Stimulated activated CD4-positive, alpha-beta T cell treated with anti-CD3 and anti-CD28 coated beads, Interleukin-2, amount 100 ng/mL, for 24 hours (primary cell): ENCODE data around the gene CD248.
"Not testable (repeated sequence)": the region's sequence is repeated elsewhere in the genome, so short reads cannot be mapped to it uniquely, and the experiment has no call there.

Experiments
- DNase-seq, 2 donors: peaks; one replicate each; pipeline ENCODE4 v3.0.0-alpha.2; 2020

Gene CD248

DNA sequence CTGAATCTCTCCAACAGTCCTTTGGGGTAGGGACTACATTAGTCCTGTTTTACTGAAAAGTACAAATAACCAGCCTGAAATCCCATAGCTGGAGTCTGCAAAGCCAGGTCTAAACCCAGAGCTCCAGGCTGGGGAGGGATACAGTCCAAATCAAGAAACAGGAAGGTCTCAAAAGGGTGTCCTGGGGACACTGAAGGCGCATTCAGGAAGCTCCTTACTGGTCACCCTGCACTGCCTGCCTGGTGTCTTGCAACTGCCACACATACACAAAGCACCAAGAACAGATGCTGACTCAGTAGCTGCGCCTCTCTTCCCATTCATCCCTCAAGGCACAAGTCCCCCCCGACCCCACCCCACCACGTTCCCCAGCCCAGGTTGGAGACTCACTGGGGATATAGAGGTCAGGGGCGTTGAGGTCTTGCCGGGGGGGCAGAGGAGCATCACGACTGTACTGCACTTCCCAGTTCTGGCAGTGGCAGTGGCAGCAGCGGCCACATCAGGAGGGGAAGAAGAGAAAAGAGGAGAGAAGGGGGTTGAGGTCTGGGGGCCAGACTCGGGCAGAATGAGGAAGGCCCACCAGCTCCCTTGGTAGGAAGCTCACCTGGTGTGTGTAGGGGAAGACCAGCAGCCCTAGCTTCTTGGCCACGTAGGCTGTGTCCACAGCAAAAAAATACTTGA is 29.5 kb downstream of the CD248 start:
- no peak for DNase-seq

DNA sequence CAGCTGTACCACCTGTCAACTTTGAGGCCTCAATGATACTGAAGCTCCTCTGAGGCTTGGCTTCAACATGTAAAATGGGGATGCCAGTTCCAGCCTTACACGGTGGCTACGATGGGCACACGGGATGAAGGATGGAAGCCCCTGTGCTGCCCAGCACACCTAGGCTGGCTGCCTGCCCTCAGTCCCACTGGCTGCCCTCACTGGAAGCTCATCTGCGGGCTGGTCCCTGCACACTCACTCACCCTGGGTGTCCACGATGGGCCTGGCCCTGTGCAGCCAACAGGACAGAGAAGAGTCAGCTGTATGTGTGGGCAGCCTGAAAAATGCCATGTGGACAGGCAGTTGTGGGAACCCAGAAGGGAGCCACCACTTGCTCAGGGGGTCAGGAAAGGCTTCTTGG is 30.1 kb downstream of the CD248 start:
- DNase-seq, result no peak

DNA sequence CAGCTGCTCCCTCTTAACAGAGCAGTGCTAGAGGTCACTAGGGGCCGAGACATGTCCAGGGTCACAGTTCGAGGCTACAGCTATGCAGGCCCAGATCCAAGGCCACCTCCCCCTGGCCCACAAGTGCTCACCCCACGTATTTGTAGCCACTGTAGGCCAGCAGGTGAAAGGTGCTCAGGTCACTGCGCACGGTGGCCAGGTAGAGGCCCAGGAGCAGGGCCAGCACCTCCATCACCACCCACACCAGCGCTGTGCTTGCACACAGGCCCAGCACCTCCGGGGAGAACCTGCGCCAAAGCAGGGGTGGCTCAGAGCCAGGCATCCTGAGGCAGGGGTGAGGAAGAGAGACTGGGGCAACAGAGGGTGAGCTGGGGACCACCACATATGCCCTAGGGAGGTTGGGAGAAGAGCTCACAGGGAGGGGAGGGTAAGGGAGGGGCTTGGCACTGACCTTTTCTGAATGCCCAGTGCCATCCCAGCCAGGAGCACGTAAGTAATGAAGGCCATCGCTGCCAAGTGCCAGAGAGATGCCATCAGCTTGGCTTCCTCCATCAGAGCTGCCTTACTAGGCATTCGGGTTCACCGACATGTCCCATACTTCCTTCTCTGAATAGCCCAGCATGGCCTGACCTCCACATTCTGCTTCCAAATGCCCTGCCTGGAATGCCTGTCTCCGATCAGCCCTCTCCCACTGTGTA is 31.4 kb downstream of the CD248 start:
- no peak for DNase-seq

DNA sequence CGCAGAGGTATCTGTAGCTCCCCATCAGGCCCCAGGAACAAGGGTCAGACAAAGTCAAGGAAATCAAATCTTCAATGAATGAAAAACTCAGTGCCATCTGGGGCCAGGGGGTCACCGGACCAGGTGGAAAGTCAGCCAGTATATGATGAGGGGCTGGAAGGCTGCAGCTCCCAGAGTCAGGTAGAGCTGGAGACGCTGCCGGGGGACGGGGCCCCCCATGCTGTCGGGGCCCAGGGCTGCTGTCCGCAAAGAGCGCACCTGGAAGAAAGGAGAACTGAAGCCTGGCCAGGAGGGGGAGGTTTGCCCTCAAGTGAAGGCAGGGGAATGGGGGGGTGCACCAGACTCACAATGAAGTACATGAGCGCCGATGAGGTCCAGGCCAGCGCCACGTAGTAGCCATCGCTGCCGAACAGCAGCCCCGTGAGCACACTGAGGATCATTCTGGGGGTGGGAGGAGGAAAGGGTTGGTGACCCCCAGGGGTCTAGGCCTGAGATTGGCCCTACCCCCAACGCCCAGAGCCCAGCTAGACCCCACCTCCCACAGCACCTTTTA is 32.2 kb downstream of the CD248 start:
- no peak for DNase-seq

DNA sequence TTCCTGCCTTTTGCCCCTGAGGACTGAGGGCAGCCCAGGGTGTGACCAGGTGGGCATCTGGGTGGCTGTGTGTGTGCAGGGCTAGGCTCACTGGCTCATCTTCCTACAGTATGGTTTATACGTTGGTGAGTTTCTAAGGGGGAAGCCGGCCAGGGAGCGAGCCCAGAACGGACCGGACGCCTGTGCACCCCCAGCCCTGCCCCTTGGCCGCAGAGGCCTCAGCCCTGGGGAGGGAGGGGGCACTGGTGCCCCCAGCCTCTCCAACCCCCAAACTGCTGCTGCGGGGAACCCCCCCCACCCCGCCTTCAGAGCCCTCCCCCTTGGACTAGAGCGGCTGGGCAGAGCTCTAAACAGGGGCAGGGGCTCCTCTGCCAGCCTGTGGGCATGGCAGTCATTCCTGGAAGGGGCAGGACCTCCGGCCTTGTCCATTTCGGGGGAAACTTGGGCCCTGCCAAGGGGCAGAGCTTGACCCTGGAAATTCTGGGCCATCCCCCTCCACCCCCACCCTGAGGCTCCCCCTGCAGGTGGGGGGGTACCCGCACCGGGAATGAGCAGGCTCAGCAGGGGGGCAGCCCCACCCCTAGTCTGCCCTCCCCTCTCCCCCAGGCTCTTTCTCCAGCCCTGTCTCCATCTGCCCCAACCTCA is 33.3 kb downstream of the CD248 start:
- no peak for DNase-seq

DNA sequence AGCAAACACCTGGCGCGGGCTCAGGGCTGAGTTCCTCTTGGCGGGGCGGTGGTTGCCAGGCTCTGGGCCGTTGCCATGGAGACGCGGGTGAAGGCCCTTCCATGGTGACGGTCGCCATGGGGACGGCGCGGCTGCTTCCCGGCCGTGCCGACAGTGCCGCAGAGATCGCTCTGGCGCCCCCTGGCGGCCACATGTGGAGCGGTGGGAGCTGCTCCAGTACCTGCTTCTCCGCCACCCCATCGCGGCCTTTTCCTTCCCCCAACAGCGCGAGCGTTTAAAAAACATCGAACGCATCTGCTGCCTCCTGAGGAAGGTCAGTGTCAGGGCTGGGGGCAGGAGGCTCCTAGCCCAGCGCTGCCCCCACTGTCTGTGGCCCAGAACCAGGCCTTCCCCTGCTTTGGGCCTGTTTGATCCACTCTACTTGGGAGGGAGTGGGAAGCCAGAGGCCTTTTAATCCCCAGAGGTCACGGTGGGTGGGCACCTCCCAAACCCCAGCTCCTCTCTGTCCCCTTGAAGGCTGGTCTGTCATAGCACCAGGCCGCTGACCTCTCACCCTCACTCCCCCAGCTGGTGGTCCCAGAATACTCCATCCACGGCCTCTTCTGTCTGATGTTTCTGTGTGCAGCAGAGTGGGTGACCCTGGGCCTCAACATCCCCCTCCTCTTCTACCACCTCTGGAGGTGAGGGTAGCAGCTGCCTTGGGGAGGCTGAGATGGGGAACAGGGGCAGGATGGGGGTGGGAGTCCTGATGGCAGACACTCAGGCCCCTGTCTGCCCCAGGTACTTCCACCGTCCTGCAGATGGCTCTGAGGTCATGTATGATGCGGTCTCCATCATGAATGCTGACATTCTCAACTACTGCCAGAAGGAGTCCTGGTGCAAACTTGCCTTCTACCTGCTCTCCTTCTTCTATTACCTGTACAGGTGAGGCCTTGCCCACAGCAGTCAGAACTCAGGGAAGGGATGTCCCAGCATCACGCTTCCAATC is 34.1 kb downstream of the CD248 start:
- peak; percentile 99 for DNase-seq

DNA sequence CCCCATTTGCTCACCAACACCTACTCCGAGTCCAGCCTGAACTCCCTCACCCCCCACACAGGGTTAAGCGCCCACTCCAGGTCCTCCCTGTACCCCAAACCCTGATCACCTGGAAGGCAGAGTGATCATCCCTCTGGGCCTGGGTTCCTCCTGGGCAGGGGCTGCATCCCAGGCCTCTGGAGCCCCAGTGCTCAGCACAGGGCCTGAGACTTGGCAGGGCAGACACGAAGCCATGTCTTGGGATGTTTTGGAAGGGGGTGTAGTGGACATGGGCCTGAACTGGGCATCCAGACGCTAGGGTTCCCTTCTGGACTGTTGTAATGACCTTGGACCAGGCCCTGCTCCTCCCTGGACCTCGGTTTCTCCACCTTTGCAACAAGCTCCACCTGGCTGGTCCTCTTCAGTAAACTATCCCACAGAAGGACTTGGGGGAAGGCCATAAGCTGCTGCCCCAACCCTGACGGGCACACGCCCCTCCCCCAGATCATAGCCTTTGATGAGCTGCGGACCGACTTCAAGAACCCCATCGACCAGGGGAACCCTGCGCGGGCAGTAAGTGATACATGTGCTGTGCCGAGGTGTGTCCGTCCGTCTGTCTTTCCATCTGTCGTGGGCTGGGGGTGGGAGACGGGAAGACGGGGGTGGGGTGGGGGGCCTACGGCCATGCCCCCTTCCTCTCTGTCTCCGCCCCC is 34.9 kb downstream of the CD248 start:
- no peak for DNase-seq

DNA sequence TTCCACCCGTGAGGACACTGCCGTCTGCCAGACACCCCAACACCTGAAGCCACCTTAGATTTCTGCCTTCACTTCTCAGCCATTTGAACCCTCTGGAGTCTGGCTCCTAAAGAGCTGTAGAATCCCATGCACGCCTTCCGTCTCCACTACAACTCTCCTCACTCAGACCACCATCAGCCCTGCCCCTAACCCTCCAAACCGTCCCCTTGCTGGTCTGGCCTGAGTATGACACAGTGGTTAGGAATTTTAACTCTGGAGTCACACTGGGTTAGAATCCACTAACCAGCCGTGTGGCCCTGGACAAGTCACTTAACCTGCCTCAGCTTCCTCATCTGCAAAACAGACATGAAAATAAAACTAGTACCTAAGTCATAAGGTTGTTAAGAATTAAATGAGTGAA is 35.8 kb downstream of the CD248 start:
- no peak for DNase-seq

DNA sequence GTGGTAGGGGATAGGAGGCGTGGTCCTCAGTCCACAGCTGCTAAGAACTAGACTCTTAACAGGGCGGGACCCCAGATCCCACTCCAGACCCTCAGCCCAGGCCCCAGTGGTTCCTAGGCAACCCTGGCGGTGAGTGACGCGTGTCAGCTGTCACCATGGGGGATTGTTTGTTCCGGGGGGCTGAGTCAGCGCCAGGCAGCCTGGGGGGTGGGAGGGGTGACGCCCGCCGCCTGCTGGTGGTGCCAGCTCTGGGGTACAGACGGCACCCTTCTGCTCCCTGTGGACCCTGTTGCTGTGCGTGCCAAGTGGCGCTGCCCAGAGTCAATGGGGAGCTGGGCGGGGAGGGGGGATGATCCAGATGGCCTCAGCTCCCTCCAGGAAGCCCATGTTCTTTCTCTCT is 36.4 kb downstream of the CD248 start:
- DNase-seq, result no peak

DNA sequence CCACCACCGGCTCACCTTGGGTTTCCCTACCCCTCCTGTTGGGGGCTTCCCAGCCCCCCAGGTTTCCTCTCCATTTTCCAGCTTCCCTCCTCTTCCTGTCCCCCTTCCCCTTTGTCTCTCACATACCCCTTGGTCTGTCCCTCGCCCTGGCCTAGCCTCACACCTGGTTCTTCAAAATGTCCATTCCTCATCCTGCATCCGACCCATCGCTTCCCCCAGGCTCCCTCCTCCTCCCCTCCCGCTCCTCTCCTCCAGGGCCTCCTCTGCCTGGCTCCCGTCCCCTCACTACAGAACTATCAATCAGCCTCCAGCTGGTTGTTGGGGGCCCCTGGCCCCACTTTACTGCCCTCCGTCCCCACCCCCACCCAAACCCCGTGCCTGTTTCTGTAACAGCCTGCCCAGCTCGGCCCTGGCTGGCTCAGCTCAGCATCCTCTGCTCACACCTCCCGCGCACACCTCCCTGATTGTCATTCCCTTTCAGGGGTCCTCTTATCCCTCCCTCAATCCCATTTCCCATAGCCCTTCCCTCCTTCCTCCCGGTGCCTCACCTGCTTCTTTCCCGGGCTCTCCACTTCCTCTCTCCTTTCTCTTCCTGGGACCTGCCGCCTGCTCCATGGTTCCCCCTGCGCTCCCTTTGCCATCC is 37.6 kb downstream of the CD248 start:
- DNase-seq, result no peak

DNA sequence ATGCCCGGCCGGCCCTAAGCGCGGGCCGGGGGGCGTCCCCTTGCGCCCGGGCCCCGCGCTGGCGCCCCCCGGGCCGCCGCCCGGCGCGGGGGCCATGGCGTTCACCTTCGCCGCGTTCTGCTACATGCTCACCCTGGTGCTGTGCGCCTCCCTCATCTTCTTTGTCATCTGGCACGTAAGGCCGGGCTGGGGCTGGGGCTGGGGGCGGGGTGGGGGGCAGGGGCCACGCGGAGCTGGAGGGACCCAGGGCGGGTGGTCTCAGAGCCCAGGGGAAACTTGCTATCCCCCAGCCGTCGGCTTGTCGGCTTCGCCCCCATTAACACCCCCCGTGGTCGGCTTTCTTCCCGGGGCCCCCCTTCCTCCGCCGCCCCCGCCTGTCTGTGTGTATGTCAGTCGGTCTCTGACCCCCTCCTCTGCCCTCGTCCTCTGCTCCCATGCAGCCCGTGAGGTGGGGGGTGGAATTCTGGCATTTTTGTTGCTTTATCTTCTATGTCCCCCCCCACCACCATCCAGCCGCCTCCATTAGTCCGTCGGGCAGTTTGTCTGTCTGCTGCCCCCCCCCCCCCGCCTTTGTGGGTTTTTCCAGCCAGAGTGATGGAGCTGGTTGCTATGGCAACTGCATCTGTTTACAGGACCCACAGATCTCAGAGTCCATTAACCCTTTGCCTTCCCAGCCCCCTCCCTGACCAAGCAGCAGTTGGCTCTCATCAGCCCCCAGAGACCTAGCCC is 38.3 kb downstream of the CD248 start:
- DNase-seq, result no peak

DNA sequence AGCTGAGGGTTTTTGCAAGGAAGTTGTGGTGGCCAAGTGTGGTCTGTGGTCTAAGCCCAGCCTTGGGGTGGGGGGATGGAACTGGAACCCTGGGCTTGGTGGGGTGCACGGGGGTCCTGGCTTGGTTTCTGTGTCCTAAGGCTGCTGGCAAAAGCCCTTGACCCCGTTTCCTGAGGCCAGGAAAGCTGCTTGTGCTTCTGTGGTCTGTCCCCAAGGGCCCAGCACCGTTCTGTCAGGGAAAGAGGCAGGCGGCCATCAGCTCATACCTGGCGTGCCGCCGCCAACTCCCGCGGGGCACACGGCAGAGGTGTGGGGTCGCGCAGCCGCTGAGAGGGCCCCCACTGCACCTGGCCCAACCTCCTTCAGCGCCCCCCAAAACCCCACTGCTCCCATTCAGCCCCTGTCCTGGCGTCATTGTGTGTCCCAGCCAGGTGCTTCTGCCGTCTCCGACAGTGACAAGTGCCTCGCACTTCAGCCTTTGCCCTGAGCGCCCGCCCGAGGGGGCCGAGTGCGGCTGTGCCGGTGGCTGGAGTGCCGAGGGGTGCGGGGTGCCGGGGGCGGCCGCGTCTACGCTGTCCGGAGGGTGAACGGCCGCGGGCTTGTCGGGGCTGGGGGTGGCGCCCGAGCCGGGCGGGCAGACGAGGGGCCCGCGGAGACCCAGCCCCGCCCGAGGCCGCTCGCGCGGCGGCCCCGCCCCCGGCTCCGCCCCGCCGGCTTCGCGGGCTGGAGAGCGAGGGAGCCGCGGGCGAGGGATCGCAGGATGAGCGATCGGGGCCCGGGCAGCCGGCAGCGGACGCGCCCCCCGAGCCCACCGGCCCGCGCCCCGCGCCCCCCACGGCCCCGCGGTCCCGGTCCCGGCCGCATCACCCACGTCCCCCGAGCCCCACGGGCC is 39.1 kb downstream of the CD248 start, which contains the start of gene CNIH2:
Gene CNIH2 (plus strand): TSS at position 705 of the 892 bp plus-strand sequence. CDS start 282 bp downstream, outside the sequence.
- DNase-seq, result peak; percentile 49 to 65

DNA sequence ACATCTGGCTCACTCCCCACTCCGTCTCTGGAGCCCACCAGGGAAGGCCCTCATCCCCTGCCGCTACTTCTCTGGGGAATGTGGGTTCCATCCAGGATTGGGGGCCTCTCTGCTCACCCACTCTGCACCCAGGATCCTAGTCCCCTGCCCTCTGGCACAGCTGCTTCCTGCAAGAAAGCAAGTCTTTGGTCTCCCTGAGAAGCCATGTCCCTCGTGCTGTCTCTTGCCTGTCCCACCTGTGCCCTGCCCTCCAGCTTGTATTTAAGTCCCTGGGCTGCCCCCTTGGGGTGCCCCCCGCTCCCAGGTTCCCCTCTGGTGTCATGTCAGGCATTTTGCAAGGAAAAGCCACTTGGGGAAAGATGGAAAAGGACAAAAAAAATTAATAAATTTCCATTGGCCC is 39.8 kb downstream of the CD248 start:
- not testable (repeated sequence) for DNase-seq

DNA sequence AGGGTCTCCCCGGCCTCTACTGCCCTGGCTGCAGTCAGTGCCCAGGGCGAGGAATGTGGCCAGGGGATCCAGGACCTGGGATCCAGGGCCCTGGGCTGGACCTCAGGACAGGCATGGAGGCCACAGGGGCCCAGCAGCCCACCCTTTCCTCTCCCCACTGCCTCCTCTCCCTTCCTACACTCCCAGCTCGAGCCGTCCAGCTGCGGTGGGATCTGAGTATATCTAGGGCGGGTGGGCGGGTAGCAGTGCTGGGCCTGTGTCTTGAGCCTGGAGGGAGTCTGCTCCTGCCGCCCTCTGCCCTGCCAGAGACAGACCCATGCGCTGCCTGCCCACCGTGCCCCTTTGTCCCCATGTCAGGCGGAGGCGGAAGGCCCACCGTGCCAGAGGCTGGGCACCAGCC is 40.2 kb downstream of the CD248 start:
- DNase-seq, result not testable (repeated sequence)

DNA sequence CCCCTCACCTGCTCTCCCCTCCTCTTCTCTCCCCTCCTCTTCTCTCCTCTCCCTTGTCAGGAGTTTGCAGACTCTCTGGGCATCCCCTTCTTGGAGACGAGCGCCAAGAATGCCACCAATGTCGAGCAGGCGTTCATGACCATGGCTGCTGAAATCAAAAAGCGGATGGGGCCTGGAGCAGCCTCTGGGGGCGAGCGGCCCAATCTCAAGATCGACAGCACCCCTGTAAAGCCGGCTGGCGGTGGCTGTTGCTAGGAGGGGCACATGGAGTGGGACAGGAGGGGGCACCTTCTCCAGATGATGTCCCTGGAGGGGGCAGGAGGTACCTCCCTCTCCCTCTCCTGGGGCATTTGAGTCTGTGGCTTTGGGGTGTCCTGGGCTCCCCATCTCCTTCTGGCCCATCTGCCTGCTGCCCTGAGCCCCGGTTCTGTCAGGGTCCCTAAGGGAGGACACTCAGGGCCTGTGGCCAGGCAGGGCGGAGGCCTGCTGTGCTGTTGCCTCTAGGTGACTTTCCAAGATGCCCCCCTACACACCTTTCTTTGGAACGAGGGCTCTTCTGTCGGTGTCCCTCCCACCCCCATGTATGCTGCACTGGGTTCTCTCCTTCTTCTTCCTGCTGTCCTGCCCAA is 40.7 kb downstream of the CD248 start:
- no peak for DNase-seq

DNA sequence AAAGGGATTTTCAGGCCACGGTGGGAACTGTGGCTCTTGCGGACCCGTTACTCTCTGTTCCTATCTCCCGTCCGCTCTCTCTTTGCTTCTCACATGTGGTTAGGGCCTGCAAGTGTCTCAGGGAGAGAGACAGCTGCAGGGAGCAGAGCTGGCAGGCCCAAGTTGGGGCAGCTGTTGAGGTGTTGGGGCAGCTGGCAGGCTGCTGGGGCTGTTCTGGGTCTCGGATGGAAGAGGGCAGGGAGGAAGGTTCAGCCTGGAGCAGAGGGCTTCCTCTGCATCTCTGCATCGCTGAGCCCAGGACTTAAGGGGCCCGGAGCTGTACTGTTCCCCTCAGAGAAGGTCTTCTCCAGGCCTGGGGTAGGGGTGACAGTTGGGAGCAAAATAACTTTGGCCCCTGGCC is 41.4 kb downstream of the CD248 start:
- DNase-seq, result no peak

DNA sequence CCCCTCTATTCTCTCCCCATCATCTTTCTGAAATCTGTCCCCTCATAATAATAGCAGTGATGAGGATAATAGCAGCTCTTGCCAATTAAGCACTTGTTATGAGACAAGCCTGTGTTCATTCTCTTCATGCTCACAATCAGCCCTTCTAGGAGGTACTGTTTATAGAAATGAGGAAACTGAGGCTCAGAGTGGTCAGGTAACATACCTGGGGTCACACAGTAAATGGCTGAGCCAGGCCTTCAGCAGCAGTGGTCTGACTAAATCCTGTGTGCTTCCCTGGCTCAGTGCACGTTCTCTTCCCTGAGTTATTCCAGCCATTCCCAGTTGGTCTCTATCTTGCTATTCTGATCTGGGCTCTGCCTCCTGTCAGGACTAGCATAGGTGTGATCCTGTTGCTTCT is 42.6 kb downstream of the CD248 start:
- DNase-seq, result no peak

DNA sequence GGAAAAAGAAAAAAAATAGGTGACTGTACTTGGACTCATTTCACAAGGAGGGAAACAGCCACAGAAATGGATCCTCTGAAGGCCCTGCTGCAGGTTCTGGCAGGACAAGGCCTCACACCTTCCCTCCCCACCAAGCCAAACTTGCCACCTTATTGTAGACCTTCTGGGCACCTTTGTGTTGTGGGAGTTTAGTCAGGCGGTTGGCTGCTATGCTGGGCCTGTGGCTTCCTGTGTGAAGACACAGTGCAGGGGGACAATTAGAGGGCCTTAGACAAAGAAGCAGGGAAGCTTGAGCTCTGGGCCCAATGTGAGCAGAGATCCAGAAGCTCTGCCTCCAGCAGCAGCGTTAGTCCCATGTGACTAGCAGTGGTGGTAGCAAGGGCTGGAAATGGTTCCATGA is 44.2 kb downstream of the CD248 start:
- DNase-seq, result no peak

DNA sequence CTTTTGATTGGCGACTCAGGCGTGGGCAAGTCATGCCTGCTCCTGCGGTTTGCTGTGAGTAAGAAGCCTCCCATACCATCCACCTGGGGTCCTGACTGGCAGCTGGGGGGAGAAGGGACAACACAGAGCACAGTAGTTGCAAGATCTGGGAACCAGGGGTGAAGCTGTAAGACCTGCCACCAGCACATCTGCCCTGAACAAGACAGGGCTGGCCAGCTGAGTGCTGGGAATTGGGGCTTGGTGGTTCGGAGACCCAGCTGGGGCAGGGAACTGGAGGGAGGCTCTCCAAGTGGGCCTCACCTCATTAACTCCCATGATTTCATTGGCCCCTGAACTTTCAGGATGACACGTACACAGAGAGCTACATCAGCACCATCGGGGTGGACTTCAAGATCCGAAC is 45.0 kb downstream of the CD248 start:
- DNase-seq, result no peak
